Smooth muscle cell of the brain vasculature (primary cell): ENCODE results near the gene CMIP.

ENCODE experiments used
- DNase-seq: peaks from one replicate; pipeline ENCODE4 v3.0.0-alpha.2; 2012; ENCODE audit warnings: low read depth, low spot score

The CMIP gene

GRCh38 chr16:81658373-81658772 lies 213.8 kb downstream of the CMIP start:
- DNase-seq = no peak

GRCh38 chr16:81659249-81659648 lies 214.6 kb downstream of the CMIP start:
- no peak for DNase-seq

GRCh38 chr16:81661082-81661481 lies 216.5 kb downstream of the CMIP start:
- no peak for DNase-seq

GRCh38 chr16:81664153-81664552 lies 219.5 kb downstream of the CMIP start:
- no peak for DNase-seq

- DNase-seq = no peak
Observed at GRCh38 chr16:81665588-81665987, 221.0 kb downstream of the CMIP start.

- no peak for DNase-seq
Observed at GRCh38 chr16:81666113-81666512, 221.5 kb downstream of the CMIP start.

GRCh38 chr16:81668243-81669097 lies 223.9 kb downstream of the CMIP start:
- DNase-seq = no peak

- DNase-seq = no peak
Observed at GRCh38 chr16:81669473-81670350, 225.1 kb downstream of the CMIP start.

- DNase-seq = no peak
Observed at GRCh38 chr16:81671738-81672597, 227.4 kb downstream of the CMIP start.

- no peak for DNase-seq
Observed at GRCh38 chr16:81673432-81673831, 228.8 kb downstream of the CMIP start.

- DNase-seq = no peak
Observed at GRCh38 chr16:81675662-81676061, 231.1 kb downstream of the CMIP start.

- no peak for DNase-seq
Observed at GRCh38 chr16:81676066-81676882, 231.7 kb downstream of the CMIP start.

- no peak for DNase-seq
Observed at GRCh38 chr16:81676883-81677737, 232.5 kb downstream of the CMIP start.

- DNase-seq = no peak
Observed at GRCh38 chr16:81678326-81679095, 233.9 kb downstream of the CMIP start.

GRCh38 chr16:81679721-81680430 lies 235.3 kb downstream of the CMIP start:
- no peak for DNase-seq

GRCh38 chr16:81680444-81681275 lies 236.1 kb downstream of the CMIP start:
- no peak for DNase-seq

GRCh38 chr16:81681311-81681710 lies 236.7 kb downstream of the CMIP start:
- no peak for DNase-seq
